Stimulated activated CD8-positive, alpha-beta memory T cell treated with anti-CD3 and anti-CD28 coated beads, Interleukin-15, amount 100 ng/mL, for 48 hours (primary cell): ENCODE results near the gene PASK.

Experiments used
- DNase-seq, 2 donors: peaks; one replicate each; pipeline ENCODE4 v3.0.0-alpha.2; 2020; ENCODE audit warnings: low read depth in 2 of 2

Gene PASK

DNA sequence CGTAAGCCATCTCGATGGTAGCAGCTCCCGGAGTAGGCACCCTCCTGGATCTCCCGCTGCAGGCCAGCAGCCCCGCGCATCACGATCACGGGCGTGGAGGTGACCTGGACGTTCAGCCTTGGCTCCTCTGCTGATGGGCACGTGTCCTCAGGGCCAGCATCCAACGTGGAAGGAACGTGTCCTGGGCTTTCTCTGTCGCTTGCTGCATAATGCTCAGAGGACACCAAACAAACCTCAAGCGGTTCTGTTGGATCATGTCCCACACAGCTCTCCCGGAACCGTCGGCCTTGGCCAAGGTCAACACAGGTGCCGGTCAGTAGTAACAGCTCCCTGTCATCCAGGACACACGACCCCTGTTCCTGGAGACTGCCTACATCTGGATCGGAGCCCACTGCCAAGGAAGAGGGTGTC, 23.1 kb downstream of the PASK start:
- DNase-seq: no peak

DNA sequence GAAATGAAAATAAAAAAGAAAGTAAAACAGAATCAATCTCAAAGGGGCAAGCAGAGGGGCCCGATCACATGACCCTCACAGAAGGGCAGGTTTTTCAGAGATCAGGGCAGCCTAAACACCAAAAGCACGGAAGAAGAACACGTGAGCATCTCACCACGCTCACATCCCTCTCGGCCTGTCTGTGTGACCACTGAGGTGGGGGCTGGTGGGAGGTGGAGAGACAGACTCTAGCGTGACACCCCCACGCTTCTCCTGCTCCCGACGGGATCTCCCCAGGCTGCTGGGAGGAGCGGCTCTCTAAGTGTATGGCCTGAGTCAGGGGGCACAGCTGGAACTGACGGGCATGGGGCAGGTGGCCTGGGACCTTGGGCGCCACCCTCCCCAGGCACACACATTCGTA, 23.6 kb downstream of the PASK start:
- DNase-seq: no peak

DNA sequence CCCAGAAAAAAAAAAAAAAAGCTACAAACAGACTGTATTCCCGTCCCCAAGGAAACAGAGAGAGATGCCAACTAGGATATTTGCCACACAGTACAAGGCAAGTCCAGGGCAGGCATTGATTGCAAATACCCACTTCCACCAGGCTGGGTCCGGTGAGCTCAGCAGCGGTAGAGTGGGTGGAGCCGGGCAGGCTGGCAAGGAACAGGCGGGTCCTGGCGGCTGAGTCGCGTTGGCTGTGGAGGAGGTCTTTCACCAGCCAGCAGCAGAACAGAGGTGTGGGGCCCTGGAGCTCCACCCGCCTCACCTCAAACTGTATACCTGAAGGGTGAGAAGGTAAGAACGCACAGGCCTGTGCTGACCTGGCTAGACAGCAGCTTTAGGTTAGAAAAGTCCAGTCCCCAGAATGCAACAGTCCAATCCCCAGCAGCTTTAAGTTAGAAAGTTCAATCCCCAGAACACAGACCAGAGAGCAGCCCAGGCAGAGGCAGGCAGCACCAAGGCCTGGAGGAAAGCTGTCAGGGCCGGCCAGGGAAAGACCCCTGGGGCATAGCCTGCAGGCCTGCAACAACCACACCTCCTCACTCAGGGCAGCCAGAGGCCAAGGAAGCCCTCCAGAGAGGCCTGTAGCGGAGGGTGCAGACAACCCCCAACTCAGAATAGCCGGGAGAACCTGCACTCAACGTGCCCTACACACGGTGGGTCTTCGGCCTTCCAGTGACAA, 25.3 kb downstream of the PASK start:
- peak in 1 of 2 donors; percentile 45 for DNase-seq

DNA sequence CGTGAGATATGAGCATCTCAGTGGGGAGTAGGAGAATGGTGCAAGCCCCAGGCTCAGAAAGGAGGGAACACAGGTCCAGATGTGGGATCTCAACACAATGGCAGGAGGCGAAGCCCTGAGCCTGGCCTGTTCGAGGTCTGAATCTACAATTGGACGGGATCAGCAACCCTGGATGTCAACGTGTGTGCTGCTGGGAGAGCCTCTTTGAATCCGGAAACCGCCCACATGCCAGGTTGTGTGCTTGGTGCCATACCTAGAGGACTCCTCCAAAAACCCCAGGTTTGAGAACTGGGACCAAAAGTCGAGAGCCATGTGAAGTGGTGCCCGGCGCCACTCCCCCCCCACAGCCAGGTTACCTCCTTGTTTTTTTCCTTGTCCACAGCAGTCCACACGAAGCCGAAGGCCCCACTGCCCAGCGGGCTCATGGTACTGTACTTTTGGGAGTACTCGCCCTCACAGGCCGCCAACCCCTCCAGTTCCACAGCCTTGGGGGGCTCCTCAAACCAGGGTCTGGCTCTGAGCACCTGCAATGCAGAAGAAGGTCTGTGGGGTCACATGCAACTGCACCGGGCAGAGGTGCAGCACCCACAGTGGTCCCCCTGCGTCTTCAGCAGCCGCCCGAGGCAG, 26.8 kb downstream of the PASK start:
- DNase-seq: no peak

DNA sequence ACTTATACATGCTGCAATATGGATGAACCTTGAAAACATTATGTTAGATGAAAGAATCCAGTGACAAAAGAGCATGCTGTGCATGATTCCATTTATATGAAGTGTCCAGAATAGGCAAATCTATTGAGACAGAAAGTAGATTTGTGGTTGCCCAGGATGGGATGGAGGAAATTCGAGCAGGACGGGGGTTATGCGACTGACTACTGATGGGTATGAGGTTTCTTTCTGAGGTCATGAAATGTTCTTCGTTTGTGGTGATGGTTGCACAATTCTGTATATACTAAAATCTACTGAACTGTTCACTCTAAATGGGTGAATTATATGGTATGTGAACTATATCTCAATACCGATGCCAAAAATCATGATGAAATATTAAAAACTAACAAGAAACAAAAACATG, 28.3 kb downstream of the PASK start:
- DNase-seq: no peak

DNA sequence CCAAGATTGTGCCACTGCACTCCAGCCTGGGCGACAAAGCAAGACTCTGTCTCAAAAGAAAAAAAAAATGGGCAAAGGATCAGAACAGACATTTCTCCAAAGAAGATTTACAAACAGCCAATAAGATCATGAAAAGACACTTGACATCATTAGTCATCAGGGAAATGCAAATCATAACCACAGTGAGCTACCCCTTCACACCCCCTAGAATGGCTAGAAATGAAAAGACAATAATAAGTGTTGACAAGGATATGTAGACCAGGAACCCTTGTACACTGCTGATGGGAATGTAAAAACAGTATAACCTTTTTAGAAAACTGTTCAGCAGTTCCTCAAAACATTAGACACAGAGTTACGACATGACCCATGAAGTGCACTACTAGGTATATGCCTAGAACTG, 28.8 kb downstream of the PASK start:
- DNase-seq: no peak

DNA sequence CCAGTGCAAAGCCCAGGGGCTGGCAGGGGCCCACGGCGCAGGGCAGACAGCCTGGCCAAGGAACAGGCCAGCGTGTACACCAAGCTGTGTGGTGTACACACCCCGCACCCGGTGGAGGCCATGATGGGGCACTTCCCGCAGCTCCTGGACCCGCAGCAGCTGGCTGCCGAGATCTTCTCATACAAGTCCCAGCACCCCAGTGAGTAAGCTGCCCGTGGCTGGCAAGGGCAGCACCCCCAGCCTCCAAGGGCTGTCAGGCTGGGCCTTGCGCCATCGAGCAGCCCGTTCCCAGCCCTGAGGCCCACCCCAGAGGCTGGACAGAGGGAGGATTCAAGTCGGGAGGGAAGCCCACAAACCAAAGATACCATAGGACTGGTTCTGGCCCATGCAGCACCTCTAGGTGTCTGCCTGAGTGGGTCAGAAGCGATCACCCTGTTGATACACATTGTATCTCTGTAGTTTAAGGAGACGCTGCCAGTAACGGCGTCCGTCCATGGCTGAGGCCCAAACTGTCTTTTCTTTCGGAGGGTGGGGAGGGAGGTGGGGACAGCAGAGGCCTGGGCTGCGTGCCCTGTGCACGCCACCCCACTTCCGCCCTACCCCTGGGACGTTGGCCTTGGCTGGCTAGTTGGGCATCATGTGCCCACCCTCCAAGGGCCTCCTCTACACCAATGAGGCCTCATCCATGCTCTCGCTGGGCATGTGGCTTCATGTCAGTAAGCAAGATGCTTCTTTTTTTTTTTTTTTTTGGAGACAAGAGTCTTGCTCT, 30.4 kb downstream of the PASK start:
- no peak for DNase-seq

DNA sequence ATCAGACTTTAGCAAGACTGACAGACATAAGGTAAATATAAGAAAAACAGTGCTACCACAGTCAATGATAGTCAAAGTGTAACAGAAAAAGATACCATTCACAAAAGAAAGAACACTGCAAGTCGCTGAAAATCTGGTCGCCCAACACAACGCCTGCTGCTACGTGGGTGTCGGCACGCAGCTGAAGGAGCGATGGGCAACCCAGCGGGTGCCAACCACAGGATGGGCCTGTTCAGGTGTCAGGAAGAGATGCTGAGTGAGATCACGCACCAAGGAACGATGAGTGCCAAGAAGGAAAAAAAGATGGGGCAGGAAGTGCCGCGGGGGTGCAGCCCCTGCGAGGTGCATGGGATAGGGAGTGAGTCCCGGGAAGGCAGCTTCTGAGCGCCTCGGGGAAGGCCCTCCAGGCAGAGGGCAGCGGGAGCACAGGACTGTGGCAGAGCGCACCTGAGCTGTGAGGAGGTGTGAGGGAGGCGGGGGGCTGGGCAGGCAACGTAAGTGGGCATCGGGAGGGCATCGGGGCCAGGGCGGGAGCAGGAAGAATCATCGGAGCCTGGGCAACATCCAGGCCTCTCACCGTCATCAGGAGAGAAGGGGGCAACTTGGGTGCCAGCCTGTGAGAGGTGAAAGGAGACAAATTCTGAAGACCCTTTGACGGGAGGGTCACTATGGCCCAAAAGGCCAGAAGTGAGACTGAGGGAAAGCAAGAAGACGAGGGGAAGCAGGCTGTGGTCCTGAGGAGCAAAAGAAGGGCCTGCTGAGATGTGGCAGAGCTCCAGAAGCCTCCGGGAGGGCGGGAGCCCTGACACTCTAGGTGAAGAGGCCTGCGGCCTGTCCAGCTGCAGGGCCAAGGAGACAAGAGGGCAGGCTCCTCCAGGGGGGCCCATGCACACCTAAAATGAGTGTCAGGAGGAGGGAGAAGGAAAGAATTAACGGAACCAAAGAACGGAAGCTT, 32.4 kb downstream of the PASK start:
- DNase-seq: no peak

DNA sequence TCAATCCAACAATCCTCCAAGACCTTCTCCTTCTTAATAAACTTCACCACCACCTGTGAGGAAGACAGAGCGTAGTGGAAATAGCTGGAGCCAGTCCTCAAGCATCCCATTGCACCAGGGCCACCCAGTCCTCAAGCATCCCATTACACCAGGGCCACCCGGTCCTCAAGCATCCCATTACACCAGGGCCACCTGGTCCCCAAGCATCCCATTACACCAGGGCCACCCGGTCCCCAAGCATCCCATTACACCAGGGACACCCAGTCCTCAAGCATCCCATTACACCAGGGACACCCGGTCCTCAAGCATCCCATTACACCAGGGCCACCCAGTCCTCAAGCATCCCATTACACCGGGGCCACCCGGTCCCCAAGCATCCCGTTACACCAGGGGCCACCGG, 33.9 kb downstream of the PASK start:
- DNase-seq: no peak

DNA sequence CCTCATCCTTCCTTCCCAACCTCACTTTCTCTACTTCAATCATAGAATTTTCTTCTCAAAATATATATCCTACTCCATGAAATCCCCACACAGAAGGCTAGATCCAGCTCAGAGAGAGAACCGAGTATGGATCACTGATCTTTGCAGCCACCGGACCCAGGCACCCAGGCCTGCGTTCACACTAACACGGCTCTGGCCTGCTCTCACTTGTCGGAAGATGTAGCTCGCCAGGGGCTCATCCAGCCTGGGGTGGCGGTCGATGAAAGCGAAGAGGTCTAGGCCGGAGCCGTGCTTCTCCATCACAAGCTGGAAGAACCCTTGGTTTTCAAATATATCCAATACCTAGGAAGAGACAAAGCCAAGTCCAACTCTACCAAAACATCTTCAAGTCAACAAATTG, 34.4 kb downstream of the PASK start:
- no peak for DNase-seq

DNA sequence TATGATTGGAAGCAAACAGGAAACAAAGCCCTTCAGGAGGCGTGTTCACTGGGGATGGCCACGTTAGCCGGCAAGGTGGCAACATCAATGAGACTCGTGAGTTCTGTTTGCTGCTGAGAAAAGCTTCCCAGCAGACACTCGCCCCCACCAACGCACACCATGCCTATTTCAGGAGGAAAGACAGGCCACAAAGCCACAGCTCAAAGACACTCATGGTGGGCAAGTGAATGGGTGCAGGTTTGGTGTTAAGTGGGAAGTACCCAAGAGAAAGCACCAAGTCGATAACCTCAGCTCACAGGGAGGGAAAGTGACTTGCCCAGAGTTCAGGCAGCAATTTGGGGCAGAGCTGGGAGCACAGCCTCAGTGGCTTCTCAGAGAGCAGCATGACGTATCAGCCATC, 36.7 kb downstream of the PASK start:
- DNase-seq: peak; percentile 58 to 73

DNA sequence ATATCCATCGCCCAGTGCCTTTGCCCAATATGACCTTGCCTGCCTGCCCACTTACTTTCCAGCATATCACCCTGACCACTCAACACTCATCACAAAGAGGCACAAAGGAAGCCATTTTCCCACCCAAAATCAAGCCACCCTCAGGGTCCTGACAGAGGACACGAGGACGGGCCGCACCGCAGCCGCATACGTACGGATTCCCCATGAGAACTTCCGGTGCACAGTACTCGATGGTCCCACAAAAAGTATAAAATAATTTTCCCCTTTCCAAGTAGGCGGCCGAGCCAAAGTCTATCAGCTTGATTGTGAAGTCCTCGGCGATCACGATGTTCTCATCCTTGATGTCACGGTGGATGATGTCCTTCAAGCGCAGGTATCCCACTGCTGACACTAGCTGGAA, 37.2 kb downstream of the PASK start:
- DNase-seq: no peak

DNA sequence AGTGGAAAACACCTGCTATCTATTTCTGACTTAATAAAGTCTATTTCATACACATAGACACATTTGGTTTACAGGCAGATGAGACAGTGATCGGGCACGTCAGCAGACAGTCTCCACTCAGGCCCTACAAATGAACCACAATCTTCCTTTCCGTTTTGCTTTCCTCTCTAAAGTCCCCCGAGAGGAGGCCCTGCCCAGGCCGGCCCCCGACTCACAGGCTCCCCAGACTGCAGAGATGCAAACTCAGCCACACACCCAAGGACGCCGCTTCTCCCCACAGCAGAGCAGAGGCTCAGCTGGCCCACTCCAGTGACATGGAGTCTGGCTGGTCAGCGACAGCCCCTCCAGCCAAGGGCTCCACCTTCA, 37.8 kb downstream of the PASK start:
- no peak for DNase-seq

DNA sequence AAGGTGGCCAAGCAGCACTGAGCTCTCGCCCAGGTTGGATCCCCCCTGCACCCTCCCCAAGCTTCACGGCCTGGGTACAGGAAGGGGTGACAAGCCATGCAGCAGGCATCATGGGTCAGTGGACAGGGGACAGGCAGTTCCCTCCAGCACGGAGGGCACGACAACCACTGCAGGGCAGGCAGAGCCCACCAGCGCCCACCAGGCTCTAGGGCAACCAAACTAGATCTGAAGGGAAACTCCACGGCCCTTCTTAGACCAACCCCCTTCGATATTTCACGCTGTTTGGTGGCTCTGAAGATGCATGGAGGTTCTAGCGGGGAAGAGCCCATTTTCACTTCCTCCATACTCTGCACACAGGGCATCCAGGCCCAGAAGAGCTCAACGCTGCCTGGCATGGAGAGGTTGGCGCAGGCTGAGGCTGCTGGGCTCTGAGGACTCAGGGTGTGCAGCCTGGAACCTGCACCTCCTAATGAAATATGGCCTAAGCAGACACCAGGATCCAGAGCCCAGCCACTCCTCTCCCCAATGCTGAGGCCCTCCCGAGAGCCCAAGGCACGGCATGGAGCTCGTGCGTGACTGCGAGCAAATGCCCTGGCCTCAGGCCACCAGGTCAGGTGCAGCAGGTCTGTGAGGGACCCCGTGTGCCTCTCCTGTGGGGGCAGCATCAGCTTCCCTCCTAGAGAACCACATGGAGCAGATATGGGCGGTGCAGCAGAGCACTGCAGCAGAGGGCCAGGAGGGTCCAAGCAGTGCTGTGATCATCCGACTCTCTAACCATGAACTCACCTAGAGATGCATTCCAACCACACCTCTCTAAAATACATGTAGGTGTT, 38.4 kb downstream of the PASK start:
- no peak for DNase-seq

DNA sequence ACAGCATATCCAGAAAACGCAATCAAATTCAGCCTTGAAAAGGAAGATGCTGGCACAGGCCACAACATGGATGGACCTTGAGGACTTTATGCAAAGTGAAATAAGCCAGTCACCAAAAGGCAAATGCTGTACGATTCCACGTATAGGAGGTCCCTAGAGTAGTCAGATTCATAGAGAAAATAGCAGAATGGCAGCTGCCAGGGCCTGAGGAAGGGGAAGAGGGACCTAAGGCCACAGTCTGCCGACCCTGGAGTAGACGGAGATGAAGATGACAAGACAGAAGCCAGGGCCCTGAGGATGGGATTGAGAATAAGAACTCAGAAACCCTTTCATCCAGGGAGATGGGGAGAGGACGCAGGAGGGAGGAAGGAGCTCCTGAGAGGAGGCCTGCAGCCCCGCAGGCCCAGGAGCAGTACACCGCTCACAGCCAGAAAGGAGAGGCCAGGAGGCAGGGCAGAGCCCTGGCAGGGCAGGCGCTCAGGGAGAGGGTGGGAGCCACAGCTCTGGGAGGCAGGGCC, 39.1 kb downstream of the PASK start:
- no peak for DNase-seq

DNA sequence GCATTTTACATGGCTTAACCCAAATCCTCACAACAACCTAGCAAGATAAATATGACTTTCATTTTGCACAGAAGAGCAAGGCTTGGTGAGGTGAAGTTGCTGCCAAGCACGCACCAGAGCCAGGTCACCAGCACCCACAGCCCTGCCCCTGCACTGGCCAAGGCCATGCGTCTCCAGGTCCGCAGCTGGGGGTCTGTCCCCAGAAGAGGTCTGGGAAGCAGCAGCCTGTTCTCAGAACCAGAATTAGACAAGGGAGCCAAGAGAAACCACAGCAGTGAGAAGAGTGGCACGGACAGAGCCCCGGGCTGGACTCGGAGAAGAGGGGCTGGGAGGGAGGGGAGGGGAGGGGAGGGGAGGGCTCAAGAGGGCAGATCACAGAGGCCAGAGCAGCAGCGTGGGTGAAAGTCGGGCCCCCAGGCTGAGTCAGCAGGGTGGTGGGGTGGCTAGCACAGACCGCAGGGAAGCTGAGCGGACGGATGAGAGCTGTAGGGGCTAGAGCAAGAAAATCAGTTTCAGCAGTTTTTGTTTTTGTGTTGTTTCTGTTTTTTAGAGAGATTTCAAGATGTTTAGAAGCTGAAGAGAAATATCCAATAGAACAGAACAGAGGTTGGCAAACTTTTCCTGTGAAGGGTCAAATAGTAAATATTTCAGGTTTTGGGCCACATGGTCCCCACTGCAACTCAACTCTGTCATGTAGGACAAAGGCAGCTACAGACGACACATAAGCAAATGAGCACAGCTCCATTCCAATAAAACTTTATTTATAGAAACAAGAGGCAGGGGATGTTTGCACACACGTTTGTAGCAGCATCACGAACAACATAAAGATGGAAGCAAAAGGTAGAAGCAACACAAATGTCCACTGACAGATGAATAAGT, 39.8 kb downstream of the PASK start:
- peak in 1 of 2 donors; percentile 47 for DNase-seq

DNA sequence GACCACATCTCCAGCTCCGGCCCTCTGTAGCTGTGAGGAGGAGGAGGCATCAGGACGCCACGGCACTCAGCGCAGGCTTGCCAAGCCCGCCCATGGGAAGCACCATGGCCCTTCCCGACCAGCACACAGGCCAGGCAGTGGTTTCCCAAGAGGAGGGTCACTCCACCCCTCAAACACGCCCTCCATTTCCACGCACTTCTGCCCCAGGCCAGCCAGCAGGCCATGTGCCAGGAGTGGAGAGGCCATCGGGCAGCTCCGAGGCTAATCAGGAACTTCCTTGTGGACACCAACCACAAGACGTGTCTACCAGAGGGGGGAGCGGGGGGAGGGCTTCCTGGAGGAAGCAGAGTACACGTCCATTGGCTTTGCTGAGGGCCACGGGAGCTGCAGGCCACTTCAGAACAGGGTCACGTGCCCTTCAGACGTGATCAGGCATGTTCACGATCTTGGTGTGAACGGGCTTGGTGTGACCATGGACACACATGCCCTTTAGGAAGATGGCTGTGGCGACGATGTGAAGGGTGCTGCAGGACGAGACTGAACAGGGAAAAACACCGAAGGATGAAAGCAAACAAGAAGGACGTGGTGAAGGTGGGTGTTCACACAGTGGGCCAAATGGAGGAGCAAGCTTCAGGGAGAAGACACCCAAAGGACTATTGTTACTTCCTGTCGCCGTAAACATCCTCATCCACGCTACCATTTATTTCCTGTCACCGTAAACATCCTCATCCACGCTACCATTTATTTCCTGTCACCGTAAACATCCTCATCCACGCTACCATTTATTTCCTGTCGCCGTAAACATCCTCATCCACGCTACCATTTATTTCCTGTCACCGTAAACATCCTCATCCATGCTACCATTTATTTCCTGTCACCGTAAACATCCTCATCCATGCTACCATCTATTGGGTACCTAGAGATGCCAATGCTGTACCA, 40.7 kb downstream of the PASK start:
- DNase-seq: no peak

DNA sequence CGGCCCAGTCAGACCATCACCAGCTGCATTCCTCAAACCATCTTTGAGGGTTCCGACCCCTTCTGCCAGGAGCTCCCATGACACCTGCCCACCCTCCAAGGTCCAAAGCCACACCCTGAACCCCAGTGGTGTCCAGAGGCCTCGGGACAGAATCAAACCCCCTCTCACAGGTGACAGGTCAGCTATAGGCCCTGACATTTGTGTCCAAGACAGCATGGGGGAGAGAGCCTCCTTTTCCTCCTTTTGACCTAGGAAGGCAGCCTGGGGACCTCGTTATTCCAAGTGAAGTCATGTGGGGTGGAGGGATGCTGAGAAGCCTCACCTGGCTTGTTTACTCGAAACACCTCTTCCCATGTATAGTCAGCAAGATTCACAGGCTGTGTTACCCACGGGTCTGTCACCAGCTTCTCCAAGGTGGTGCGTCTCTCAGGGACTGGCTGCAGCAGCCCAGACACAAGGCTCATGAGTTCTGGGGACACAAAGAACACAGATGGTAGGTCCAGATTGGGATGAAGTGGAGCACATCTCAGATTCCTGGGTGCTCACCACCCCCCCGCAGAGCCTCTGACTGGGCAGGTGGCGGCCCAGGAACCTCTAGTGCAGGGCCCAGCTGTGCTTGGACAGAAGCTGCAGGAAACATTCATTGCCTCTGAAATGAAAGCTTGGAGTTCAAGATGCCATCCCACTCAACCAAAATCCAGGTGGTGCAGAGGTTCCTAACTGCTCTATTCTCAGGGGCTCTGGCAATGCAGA, 42.1 kb downstream of the PASK start:
- DNase-seq: no peak
